NT2/D1 (cell line): ENCODE data around the gene GAK.
"Not testable (repeated sequence)": the region's sequence is repeated elsewhere in the genome, so short reads cannot be mapped to it uniquely, and the experiment has no call there.

Experiments used
- DNase-seq: peaks from one replicate; pipeline ENCODE4 v3.0.0-alpha.2; 2011; ENCODE audit warnings: low read depth, low spot score
- H3K27me3 ChIP-seq: 2 replicates; pipeline ENCODE4 v1.6.0; 2011; ENCODE audit warnings: mild to moderate bottlenecking; ENCODE audit not compliant: insufficient read length, insufficient read depth
- H3K36me3 ChIP-seq: 2 replicates; pipeline ENCODE4 v1.6.1; 2011; ENCODE audit warnings: mild to moderate bottlenecking, low read length, mixed read lengths; ENCODE audit not compliant: insufficient read depth, insufficient read length
- H3K4me1 ChIP-seq: 2 replicates; pipeline ENCODE4 v1.5.1; 2011; ENCODE audit not compliant: insufficient read depth, insufficient read length
- H3K4me3 ChIP-seq: 2 replicates; pipeline ENCODE4 v1.5.1; 2011; ENCODE audit warnings: low read depth; ENCODE audit not compliant: insufficient read length
- H3K9ac ChIP-seq: 2 replicates; pipeline ENCODE4 v1.6.0; 2011; ENCODE audit warnings: low read depth; ENCODE audit not compliant: insufficient read length
- H3K9me3 ChIP-seq: 2 replicates; pipeline ENCODE4 v1.5.1; 2011; ENCODE audit warnings: mild to moderate bottlenecking, low read length; ENCODE audit not compliant: insufficient read depth
- SUZ12 ChIP-seq: IDR thresholded peaks from 2 replicates; pipeline ENCODE4 v1.6.1; 2011; ENCODE audit not compliant: insufficient read length, insufficient read depth; ENCODE audit errors: extremely low read depth
- YY1 ChIP-seq: IDR thresholded peaks from 2 replicates; pipeline ENCODE4 v1.6.1; 2011; ENCODE audit not compliant: insufficient read length, insufficient read depth
- ZNF274 ChIP-seq: IDR thresholded peaks from 2 replicates; pipeline ENCODE4 v1.6.1; 2011; ENCODE audit warnings: mild to moderate bottlenecking, low read depth, low read length

Gene GAK

GRCh38 chr4:926538-926937, 5.6 kb downstream of the GAK start:
- Histone ChIP-seq H3K9ac (no peak overlapping the region), H3K36me3 (peaks cover 28% of the 10 kb centered on the region), H3K4me3 (no peak overlapping the region), H3K27me3 (no peaks in the 10 kb centered on the region), H3K4me1 (peaks cover 5% of the 10 kb centered on the region), H3K9me3 (no peaks in the 10 kb centered on the region)
- no peak for TF ChIP-seq SUZ12
- no peak for TF ChIP-seq ZNF274
- TF ChIP-seq YY1, result no peak
- no peak for DNase-seq

DNA sequence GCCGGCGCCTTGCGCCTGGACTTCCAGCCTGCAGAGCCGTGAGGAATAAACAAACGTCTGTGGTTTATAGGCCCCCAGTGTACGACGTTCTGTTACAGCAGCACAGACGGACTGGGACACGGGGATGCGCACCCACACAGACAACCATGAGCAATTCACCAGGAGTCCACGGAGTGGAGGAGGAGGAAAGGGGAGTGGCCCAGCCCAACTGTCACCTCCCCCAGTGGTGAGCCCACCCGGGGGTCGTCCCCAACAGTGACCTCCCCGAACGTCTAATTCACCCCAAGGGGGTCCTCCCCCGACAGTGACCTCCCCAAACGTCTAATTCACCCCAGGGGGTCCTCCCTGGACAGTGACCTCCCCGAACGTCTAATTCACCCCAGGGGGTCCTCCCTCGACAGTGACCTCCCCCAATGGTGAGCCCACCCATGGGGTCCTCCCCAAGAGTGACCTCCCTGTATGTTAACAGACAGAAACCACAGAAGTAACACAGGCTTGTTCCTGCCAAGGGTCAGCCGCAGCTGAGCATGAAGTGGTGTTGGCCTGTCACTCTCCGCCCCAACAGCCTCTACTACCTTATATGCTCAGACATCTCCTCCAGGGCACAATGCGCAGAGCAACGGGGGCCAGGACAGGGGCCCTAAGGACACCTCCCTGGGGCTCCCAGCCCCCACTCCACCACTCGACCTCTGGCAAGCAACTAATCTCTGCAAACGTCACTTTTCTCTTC, 6.2 kb downstream of the GAK start:
- peaks cover 26% of the 10 kb centered on the region for H3K36me3 ChIP-seq
- H3K4me1 ChIP-seq, result peaks cover 5% of the 10 kb centered on the region
- H3K9me3 ChIP-seq, result no peaks in the 10 kb centered on the region
- no peak overlapping the region for H3K9ac ChIP-seq
- no peak for TF ChIP-seq ZNF274
- no peak for TF ChIP-seq SUZ12
- TF ChIP-seq YY1, result no peak
- H3K4me3 ChIP-seq, result no peak overlapping the region
- no peak for DNase-seq
- no peaks in the 10 kb centered on the region for H3K27me3 ChIP-seq

DNA sequence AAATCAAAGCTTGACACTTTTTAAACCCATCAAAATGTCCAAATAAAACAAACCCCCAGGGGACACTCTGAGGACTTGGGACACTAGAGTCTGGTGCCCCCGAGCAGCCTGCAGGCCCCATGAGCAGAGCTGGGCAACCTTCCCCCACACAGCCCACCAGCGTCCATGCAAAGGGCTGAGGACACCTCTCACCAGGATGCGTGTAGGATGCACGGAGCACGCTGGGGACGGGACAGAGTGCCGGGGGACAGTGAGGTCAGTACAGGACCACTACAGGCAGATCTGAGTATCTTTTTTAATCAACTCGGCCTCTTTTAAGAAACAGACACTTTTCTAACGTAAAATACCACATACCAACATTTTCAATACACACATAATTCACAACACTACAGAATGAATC, 6.9 kb downstream of the GAK start:
- Histone ChIP-seq H3K27me3 (no peaks in the 10 kb centered on the region), H3K9ac (no peak overlapping the region), H3K36me3 (peaks cover 24% of the 10 kb centered on the region), H3K4me3 (no peak overlapping the region), H3K9me3 (no peaks in the 10 kb centered on the region), H3K4me1 (peaks cover 5% of the 10 kb centered on the region)
- no peak for DNase-seq
- TF ChIP-seq SUZ12, result no peak

- peaks cover 24% of the 10 kb centered on the region for H3K36me3 ChIP-seq
- no peaks in the 10 kb centered on the region for H3K27me3 ChIP-seq
- no peaks in the 10 kb centered on the region for H3K9me3 ChIP-seq
- TF ChIP-seq YY1, result no peak
- TF ChIP-seq ZNF274, result no peak
- TF ChIP-seq SUZ12, result no peak
- peaks cover 5% of the 10 kb centered on the region for H3K4me1 ChIP-seq
- no peak overlapping the region for H3K4me3 ChIP-seq
- DNase-seq, result no peak
- H3K9ac ChIP-seq, result no peak overlapping the region
Measured at GRCh38 chr4:924107-925096, 7.7 kb downstream of the GAK start.

DNA sequence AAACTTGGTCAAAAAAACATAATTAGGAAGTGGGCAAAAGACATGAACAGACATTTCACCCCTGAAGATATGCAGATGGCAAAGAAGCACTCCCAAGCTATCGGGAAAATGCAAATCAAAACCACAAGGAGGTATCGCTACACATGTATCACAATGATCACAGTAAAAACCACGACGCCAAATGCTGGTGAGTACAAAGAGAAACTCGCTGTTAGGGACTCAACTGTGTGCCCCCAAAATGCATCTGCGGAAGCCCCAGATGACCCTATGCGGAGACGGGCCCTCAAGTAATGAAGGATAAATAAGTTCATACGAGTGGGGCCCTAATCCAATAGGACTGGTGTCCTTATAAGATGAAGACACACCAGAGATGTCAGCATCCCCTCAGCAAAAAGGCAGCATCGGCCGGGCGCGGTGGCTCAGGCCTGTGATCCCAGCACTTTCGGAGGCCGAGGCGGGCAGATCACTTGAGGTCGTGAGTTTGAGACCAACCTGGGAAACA, 10.2 kb downstream of the GAK start:
- TF ChIP-seq YY1, result no peak
- no peaks in the 10 kb centered on the region for H3K27me3 ChIP-seq
- no peak overlapping the region for H3K4me3 ChIP-seq
- H3K9me3 ChIP-seq, result peaks cover 11% of the 10 kb centered on the region; the same call in 1 of the 2 replicates
- peaks cover 5% of the 10 kb centered on the region for H3K4me1 ChIP-seq
- no peak overlapping the region for H3K9ac ChIP-seq
- peaks cover 18% of the 10 kb centered on the region for H3K36me3 ChIP-seq
- DNase-seq, result no peak

GRCh38 chr4:919004-919680, 13.0 kb downstream of the GAK start:
- H3K4me1 ChIP-seq, H3K27me3 ChIP-seq: not testable (repeated sequence)

GRCh38 chr4:918591-918990, 13.5 kb downstream of the GAK start:
- DNase-seq, H3K9ac ChIP-seq, H3K36me3 ChIP-seq, H3K4me1 ChIP-seq, H3K27me3 ChIP-seq, H3K4me3 ChIP-seq: not testable (repeated sequence)
- peaks cover 11% of the 10 kb centered on the region; the same call in 1 of the 2 replicates for H3K9me3 ChIP-seq

More at GRCh38 chr4:919004-919680, 13.0 kb downstream of the GAK start:
- H3K9me3 ChIP-seq, result peaks cover 11% of the 10 kb centered on the region; the same call in 1 of the 2 replicates
- not testable (repeated sequence) for H3K36me3 ChIP-seq, H3K4me3 ChIP-seq, DNase-seq, H3K9ac ChIP-seq
